CD4-positive, alpha-beta T cell treated with Interleukin-21 for 1 hour (primary cell): ENCODE data around the gene SPATA12.
A peak's percentile ranks its signal among the peaks of the same experiment; 100 is the strongest.

Source experiments
- DNase-seq: peaks from one replicate; pipeline ENCODE4 v3.0.0-alpha.2; 2020

Gene SPATA12

DNA sequence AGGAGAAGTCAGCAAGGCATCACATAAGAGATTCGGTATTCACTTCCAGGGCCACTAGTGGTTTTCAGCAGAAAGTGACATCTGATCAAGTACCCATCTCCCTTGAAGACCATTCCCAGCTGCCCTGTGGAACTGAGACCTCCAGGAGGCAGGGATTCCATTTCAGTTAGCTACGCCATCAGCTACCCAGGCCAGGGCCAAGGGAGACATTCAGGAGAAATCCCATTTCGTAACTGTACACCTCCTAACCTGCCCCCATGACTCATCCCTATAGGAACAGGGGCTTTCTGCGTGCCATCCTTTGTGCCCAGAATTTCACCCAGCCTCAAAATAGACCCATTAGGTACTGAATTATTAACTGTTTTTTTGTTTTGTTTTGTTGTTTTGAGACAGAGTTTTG is 24.7 kb downstream of the SPATA12 start:
- DNase-seq: no peak

DNA sequence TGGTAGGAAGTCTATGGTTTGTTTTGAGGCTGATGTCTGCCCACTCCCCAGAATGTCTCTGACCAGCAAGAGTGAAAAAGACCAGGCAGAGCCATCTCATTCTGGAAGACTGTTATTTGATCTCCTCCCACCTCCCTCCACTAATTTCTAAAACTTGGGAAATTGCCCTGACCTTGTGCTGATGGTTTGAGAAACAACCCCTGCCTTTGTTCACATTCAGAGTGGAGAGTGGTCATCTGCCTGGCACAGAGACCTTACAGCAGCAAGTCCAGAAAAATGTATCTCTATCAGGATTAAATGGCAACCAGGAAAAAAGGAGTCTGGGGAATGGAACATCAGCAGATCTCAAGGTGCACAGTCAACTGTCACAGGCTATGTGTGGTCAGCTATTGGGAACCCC is 25.7 kb downstream of the SPATA12 start:
- no peak for DNase-seq

DNA sequence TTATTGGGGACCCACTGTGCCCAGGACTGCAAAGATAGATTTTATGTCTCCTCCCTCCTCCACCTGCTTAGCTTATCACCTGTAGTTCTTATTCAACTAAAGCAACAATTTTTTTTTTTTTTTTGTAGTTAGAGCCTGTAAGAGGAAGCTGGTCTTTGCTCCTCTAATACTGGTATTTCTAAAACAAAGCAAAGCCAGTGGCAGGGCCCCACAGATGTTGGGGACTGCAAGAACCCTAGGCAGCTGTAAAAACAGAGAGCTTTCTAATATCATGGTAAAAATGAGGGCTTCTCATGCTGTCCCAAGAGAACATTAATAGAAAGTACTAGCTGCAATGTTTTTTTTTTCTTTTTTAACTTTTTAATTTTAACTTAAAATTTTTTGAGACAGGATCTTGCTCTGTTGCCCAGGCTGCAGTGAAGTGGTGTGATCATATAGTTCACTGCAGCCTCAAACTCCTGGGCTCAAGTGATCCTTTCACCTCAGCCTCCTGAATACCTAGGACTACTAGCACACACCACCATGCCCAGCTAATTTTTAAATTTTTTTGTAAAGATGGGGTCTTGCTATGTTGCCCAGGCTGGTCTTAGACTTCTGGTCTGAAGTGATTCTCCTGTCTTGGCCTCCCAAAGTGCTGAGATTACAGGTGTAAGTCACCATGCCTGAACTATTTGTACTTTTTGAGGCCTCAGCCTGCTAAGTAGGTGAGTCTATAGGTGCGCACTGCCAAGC is 27.1 kb downstream of the SPATA12 start:
- DNase-seq: no peak

DNA sequence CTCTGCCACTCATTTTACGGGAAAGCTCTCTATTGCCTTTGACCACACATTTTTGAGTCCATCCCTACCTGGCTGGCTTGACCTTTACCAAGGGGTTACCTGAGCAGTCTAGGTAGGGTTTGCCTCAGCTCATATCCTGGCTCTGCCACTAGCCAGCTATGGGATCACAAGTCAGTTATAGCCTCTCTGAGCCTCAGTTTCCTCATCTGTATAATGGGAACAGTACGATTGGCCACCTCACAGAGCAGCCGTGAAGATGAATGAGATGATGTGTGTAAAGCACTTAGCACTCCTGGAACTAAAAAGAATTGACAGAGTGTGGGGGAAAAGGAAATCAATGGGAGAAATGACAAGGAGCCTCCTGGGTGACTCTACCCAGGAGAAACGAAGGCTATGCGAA is 28.0 kb downstream of the SPATA12 start:
- DNase-seq: no peak

DNA sequence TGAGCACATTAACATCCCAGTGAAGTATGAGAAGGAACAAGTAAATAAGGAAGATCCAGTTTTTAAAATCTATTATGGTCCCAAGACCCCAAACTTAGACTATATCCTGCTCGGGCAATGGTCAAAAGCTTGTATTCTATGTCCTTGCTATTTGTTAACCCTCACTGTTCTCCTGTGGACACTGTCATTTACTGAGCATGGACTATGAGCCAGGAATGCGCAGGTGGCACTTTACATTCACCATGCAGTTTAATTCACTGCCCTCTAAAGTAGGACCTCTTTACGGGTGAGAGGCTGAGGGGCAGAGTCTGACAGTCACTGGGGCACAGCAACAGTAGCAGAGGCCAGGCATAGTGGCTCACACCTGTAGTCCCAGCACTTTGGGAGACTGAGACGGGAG is 28.6 kb downstream of the SPATA12 start:
- no peak for DNase-seq

DNA sequence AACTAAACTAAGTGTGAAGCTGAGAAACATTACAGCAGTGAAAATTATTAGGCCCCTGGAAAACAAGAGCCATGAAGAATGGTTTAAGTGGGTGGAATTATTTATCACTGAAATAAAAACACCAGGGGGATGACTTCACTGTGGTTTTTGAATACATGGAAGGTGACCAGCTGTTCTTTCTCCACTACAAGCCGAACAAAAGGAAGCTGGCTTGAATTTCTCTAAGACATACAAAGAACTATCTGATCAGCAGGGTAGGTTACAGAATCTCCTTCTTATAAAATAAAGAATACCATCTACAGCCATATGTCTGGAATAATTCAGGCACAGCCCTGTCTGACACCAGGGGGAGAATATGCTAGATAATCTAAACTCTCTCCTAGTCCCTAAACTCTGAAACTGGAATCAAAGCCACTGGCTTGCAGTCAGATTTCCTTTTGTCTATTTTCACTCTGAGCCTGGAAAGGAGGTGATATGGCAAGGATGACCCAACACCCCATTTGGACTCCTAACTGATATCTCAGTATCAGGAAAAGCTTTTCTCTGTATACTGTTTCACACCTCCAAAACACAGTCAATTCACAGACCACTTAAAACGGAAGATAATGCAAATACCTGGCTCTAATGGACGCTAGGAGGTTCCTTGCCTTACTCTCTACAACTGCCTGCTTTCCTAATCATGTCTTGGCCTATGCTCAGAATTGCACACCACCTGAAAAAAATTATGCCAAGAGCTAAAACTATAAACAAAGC is 31.2 kb downstream of the SPATA12 start:
- DNase-seq: no peak

DNA sequence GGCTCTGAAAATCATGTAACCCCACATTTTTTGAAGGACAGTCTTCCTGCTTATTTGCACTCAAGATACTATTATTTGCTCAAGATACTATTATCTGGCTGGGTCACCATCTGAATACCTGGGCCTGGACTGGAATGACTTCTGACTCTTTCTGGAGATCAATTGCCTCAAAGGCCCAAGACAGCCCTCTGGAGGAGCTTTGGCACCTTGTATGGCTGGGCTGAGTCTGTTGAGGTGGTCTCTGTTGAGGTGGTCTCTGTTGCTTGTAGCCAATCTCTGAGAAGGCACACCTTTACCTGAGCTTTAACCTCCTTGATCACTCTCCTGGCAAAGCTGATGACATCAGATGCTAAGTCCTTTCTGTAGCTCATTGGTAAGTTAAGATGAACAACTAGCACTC is 33.0 kb downstream of the SPATA12 start:
- DNase-seq: no peak

DNA sequence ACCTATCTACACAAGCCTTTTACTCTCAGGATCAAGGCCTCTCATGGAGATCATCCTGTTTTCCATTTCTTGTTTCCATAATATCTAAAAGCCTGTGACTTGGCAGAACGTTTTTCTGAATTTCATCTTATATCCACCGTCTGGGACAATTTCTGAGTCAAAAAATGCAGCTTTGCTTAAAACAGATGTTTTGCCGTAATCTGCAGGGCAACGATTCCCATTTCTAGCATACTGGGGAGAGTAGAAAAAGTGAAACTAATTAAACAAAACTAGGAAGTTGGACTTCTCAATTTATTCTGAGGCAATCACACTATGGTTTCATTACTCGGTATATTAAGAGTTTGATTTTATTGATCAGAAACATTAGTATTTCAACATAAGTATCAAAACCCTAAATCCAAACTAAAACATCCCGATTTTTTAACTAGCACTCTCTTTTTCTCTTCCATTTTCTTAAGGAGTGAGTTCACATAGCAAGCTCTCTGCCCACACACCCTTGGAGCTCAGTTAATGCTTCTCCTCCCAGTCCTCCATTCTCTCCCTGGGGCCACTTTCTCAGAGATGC is 33.6 kb downstream of the SPATA12 start:
- DNase-seq: no peak

DNA sequence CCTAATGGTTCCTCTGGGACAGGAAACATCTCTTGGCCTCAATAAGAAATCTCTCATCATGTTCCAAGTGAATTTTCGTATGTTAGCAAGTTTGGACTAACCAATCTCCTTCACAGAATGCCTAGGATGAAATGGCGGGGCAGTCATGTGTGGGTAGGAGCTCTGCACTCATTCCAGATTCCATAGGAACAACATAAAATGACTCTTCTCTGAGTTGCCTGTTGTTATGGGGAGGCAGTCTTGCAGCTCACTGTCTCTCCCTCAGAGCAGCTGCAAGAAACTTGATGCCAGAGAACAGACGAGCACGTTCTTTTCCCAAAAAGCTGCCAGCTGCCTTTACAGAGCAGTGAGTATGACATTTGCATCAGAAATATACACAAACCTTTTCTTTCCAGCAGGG is 34.1 kb downstream of the SPATA12 start:
- no peak for DNase-seq

DNA sequence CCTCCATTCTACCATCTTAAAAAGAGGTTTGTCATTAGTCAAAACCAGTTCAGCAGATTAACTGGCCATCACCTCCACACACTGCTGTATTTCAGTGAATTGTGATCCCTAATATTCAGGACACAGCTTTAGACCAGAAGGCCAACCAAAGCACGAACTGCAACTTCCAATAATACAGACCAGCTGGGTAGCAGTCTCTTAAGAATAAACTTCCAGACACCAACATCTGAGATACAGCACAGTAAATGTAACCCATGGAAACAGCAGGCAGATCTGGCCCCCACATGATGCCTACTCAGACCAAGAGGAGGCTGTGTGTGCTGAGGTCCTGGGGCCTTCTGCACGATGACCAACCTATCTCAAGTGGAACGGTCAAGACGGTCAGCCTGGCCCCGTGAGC is 34.9 kb downstream of the SPATA12 start:
- DNase-seq: no peak

DNA sequence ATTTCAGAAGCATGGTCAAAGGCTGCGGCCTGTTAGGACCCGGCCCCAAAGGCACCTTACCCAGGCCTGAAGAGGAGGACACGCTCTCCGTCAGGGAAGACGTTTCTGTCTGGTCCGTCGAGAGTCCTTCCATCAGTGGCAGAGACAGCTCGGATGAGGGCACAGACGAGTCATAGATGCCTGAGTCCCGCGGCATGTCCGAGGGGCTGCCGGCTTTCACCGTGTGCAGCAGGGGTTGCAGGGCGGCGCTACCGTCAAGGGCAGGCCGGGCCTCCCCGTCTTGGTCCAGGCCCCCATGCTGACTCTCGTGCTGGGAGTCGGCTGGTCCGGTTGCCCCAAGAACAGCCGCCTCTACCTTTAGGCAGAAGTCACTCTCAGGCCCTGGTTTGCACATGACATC is 37.1 kb downstream of the SPATA12 start:
- no peak for DNase-seq

DNA sequence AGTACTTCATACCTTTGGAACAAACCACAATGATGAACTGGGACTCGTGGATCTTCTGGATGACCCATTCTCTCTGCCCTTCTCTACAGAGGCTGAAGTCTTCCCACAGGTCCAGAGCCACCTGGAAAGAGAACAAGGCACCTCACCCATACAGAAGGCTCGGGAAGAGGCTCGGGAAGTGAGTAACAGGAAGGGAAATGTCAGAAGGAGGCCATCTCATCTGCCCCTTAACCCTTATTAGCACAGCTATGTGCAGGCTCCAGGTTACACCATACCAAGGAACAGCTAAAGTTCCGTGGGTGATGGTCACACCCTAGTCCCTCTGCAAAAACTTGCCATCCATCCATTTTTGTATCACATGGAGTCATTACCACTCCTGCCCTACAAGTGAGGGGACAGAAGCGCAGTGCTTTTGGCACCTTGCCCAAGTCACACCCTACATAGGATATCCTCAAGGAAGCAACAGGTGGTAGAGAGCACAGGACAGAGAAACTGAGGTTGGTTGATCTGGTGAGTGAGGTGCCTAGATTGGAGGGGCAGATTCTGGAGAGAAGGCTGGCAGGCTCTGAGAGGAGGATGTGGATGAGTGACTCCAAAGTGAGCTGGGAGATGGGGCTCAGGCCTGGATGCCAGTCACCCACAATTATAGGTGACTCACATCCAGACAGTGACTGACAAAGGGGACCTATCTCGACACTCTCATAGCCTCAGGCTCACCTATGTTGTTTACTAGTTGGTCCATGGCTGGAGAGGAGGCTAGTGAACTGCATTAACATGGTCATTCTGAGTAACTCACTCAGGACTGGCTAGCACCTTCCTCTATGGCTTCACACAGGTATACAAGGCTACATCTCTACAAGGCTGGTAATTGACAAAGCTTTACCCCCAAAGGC is 38.2 kb downstream of the SPATA12 start:
- no peak for DNase-seq

DNA sequence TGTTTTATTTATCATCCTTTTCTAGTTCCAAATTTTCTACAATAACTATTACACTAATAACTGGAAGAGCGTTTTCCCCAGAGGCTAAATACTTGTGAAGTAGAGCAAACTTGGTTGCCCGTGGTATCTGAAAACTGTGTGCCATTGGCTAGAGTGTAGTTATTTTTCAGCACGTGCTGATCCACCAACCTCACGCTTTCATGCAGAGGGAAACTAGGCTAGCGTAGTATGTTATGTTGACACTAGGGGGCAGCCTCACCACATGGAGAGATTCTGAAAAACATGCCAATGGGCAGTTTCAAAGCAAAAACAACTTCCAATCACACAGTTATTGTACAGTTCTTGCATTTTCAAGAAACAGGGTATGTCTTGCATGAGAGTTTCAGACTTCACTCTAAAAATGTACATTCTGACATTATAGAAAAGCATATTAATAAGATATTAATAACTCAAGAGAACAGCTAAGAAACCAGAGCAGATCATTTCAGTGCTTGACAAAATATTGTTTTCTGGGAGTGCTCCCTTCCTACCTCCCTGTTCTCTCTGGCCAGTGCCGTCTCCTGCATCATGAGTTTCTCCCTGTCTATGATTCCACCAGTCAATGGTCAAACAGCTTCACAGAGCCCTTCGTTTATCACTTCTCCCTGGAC is 39.7 kb downstream of the SPATA12 start:
- DNase-seq: peak; percentile 64

DNA sequence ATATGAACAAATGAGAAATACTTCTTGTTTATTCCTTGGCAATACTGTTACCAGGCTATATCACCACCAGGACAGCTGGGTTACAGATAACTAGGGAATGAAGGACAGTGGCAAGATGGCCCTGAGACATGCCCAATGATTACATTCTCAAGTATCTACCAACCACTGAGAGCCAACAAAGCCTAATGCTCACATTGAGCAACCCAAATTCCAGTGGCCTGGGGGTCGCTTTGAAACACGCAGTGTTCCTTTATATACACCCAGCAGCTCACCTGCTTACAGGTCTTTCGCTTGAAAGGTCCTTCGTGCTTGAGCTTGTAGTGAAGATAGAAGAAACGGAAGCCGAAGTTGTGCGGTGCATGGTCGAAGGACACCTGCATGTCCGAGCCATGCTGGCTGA is 45.1 kb downstream of the SPATA12 start:
- DNase-seq: no peak

DNA sequence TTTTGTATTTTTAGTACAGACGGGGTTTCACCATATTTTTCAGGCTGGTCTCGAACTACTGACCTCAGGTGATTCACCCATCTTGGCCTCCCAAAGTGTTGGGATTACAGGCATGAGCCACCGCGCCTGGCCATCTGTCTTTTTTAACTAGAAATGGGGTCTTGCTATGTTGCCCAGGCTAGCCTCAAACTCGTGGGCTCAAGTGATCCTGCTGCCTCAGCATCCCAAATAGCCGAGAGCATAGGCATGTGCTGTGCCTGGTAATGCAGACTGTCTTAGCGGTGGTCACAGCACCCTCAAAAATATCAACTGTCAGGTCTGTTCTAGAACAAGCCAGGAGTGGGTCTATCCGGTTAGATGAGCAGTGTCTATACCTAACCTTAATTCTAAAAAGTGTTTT is 48.2 kb downstream of the SPATA12 start:
- no peak for DNase-seq

DNA sequence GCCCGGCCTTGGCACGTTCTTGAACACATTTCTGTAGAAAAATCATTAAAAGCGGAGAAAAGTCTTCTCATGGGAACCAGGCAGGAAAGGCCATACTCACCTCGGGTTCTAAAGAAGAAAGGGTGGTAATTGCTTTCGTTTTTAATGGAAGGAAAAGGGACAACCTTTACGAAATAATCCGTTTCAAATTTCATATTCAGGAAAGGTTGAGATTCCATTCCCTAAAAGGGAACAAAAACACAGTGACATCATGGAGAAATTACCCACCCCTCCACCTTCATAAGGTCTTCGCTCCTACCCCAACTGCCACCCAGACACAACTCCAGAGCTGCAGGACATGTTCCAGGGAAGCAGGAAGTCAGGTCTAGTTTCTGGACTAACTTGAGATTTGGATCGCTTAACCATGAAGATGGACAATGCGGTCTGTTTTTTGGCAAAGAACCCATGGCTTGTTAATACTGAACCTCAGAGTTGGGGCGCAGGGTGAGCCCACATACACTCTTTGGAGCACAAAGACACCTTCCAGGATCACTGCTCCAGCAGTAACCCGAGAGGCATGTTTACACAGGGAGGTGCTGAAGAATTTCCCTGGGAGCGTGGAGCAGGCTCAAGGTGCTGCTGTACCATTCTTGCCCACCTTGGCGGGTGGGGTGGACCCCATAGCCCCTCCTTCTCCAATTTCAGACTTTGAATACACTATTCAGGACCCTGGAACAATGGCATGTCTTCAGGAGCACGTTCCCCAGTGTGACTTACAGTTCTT is 49.2 kb downstream of the SPATA12 start:
- no peak for DNase-seq

DNA sequence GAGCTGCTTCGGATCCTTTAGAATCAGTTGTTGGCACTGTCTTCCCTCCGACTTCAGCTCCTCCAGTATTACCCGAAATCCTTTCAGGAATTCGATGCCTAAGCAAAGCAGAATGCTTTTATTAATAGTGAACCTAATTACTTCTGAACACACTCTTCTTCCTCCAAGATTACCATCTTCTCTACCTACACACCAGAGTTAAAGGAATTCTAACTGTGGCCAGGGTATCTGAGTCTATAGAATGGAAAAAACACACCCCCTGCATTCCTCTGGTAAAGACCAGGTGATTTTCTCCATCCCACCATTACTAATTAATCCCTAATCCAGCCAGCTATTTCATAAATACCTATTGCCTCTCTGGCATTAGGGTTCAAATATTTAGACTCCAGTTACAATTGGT is 49.8 kb downstream of the SPATA12 start:
- DNase-seq: no peak

DNA sequence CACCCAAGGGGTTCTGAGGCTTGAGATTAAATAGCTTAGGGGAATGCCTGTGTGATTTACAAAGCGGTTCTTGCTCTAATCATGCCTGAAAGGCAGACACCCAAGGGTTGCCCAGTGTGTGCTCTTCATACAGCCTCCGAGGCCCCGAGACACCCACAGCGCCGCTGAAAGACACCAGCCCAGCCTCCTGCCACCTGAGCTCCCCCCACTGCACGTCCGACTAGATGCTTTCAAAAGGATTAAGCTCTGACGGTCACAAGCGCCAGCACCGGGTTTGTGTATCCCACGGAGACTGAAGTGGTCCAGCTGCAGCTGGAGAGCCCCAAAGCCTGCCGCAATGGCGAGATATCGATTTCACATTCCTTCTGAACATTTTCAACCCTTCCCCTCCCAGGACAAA is 50.3 kb downstream of the SPATA12 start:
- no peak for DNase-seq

DNA sequence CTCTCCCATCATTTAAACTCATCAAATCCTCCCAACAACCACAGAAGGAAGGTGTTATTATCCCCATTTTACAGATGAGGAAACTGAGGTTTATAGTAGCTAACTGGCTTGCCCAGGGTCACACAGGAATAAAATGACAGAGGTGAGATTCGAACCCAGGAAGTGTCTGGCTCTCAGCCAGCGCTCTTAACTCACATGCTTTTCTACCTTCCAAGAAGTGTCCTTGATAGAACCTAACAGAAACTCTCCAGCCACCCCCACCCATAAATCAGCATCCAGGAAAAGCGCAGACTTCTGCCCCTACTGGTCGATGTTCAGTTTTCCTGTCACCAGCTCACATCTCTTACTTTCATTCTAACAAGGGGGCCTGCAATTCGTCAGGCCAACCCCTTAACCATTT is 51.7 kb downstream of the SPATA12 start:
- DNase-seq: no peak

DNA sequence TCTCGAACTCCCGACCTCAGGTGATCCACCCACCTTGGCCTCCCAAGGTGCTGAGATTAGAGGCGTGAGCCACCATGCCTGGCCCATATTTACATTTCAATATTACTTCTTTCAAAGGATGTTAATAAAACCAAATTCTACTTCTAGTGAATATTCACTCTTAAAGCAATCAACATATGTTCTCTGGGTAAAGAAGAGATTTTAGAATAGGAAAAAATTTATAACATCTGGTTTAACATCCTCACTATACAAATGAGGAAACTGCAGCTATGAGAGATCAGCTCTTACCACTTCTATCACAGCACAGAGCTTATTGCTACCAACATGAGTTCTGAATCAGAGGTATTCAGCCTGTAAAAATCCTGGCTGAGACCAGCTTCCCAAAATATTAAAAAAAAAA is 56.0 kb downstream of the SPATA12 start:
- no peak for DNase-seq

DNA sequence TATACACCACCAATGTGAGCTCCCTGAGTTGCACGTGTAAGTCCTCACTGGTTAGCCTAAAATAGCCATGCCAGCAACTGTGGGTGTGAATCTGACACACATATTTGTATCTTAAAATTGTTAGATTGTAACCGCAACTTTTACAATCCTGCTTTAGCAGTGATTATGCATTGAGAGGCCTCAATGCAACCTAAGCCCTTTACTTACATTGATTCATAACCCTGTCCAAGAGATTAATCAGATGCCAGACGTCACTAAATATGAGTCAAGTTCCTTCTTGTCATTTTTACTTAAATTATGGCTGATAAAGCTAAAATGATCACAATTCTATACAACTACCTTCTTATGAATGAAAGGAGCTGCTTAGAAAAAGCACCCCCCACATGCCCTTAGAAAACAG is 57.8 kb downstream of the SPATA12 start:
- no peak for DNase-seq

DNA sequence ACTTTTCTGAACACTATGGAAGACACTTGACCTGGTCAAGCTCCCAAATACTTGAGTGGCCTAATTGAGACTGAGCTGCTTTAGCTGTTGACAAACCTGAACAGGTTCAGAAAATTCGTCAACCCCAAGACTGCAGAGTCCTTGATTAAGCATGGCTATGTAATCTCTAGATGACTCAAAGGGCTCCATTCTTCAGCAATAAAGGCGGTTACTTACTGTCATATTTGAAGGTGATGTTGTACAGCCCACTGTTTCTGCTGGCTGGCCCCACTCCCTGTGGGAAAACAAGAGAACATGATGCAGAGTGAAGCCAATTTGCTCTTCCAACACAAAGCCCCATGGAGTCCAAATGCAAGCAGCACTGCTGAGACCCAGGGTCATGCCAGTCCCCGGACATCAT is 59.6 kb downstream of the SPATA12 start:
- no peak for DNase-seq
